GM15510 (cell line): ENCODE data around the gene RANBP9.

Source experiments
- POLR2A ChIP-seq: IDR thresholded peaks from 3 replicates; pipeline ENCODE4 v1.6.1; 2011; ENCODE audit warnings: borderline replicate concordance; ENCODE audit not compliant: insufficient read length; ENCODE audit errors: extremely low read depth

RANBP9 gene

DNA sequence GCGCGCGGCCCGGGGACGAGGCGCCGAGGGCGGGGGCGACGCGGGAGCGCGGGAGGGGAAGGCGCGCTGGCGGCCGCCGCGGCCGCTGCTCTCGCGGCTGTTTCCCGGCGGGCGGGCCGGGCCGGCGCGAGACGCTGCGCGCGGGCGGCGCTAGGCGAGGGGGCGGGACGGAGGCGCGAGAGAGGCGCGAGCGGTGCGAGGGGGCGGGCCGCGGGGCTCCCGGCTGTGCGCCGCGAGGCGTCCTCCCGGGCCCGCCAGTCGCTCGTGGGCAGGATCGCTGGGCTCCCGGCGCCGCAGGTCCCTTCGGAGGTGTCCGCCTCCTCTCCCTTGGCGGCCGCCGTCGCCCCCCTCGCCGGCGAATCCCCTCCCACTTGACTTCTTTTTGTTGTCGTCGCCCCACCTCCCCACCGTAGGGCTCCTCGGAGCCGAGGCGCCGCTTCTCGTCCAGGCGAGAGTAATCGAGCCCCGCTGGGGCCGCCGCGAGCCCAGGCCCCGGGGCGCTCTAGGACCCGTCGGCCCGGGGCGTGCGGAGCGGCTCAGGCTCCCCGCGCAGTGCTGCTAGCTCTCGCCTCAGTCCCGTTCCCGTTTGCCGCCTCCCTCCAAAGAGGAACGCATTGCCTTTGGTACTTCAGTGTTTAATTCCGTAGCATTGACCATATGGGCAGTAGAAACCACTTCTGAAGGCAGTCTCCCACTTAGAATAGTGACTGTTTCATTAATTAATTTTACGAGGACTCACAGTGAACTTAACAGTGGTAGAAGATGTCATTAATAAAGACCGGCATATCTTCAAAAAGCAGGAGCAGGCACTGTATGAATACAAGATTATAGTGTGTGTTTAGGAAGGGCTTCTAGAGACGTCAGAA, at the start of gene RANBP9:
Gene RANBP9, minus strand, starts transcription at position 103 of the 866 bp plus-strand sequence. CDS start 330 bp downstream, outside the sequence.
- peak; percentile 66 for TF ChIP-seq POLR2A

DNA sequence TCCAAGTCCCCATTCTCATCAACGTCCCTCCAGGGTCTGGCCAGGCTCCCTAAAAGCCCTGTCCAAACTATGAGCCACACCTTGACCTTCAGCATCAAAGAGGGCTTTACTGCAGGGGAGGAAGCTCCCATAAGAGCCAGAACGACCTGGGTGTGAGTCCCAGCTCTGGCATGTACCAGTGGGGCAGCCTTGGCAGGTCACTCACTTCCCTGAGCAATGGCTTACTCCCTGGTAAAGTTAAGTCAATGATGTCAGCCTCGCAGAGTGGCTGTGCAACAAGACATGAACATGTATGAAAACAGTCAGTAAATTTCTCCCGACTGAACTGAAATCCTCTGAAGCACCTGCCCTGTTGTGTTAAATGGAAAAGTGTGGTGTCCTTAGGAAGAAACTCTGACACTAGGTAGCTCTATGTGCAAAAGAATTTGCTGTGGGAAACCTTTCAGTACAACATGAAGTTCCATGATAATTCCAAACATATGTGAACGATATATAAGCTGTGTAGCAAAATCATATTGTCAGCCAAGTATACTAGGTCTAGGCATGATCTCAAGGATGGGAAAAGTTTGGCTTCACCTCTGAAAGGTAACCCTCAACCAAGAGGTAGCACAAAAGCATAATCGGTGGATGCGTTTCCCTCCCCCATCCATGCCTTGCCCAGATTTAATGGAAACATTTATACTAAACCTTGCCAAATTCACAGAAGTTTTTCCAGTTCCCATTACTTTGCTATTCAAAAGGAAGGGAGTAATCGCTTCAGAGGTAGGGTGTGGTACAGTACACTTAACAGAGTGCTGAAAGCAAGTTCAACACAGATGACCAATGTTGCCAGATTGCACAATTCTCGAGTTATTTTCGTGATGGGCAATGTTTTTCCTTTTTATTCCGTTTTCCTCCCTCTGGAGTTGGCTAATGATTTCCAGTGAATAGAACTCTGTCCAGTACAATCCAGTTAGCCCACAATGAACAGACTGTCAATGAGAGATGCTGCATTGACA, 49.0 kb upstream of the RANBP9 start:
- no peak for TF ChIP-seq POLR2A

DNA sequence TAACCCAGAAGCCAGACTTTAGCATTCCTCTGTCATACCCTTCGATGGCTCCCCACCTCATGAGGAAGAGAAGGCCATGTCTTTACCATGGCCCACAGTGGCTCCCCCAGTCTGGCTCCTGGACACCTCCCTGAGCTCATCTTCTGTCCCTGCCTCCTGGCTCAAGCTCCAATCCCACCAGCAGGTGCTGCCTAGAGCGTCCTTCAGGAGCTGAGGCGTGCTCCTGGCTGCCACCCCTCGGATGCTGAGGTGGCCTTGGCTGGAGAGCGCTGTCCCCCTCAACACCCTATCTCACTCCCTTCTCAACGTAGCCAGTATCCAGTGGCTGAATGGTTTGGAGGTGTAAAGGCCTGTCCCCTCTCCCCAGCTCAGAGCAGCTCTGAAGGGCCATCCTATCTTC, 47.4 kb upstream of the RANBP9 start:
- TF ChIP-seq POLR2A = no peak

DNA sequence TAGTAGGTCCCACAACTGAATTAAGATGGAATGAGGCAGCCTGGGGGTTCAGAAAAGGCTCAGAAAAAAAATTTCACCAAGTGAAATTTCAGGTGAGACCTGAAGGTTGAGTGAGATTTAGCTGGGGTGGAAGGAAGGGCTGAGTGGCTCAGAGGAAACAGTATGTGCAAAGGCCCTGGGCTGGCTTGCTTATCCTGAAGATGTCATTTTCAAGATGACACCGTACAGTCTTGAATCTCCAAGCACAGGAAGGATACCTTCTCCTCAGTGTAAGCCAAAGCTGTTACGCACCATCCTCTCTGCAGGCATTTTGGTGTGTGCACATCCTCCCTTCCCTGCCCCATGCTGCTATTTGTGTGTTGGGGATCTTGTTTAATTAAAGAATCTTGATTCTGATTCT, 43.0 kb upstream of the RANBP9 start:
- TF ChIP-seq POLR2A = no peak

DNA sequence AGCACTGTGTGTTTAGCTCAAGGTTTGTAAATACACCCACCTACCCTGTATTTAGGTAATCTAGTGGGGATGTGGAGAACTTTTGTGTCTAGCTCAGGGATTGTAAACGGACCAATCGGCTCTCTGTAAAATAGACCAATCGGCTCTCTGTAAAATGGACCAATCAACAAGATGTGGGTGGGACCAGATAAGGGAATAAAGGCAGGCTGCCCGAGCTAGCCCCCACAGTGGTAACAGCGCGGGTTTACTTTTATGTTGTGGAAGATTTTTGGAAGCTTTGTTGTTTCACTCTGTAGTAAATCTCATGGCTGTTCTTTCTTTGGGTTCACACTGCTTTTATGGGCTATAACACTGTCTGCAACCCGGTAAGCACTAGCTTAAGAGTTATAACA, 32.1 kb upstream of the RANBP9 start:
- no peak for TF ChIP-seq POLR2A

DNA sequence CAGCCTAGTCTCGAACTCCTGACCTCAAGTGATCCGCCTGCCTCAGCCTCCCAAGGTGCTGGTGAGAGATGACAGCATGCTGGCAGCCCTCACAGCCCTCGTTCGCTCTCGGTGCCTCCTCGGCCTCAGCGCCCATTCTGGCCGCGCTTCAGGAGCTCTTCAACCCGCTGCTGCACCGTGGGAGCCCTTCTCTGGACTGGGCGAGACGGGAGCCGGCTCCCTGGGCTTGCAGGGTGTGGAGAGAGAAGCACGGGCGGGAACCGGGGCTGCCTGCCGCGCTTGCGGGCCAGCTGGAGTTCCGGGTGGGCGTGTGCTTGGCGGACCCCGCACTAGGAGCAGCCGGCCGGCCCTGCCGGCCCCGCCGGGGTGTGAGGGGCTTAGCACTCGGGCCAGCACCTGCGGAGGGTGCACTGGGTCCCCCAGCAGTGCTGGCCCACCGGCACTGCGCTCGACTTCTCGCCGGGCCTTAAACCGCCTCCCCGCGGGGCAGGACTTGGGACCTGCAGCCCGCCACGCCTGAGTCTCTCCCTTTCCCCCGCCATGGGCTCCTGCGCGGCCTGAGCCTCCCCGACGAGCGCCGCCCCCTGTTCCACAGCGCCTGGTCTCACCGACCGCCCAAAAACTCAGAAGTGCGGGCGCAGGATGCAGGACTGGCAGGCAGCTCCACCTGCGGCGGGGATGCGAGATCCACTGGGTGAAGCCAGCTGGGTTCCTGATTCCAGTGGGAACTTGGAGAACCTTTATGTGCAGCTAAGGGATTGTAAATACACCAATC, 31.5 kb upstream of the RANBP9 start:
- no peak for TF ChIP-seq POLR2A

DNA sequence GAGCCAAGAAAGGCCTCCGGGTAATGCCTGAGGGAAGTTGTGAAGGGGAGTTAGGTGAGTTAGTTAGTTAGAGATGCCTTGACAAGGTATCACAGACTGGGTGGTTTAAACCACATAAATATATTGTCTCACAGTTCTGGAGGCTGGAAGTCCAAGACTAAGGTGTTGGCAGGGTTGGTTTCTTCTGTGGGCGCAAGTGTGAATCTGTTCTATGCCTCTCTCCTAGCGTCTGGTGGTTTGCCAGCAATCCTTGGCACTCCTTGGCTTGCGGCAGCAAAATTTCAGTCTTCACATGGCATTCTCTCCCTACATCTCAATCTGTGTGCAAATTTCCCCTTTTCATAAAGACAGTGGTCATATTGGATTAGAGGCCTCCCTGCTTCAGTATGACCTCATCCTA, 29.7 kb upstream of the RANBP9 start:
- no peak for TF ChIP-seq POLR2A

DNA sequence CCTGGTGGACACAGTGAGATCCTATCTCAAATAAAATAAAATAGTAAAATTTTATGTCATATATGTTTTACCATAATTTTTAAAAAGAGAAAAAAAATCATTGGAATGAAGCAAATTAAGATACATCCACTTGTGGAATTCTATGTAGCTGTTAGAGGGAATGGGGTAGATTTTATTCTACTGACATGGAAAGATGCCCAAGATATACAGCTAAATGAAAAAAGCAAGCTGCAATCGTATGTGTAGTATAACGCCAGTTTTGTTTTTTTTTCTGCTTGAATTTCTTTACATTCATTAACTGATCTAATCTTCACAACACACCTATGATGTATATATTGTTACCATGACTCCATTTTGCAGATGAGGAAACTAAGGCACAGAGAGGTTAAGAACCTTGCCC, 23.4 kb upstream of the RANBP9 start:
- no peak for TF ChIP-seq POLR2A

DNA sequence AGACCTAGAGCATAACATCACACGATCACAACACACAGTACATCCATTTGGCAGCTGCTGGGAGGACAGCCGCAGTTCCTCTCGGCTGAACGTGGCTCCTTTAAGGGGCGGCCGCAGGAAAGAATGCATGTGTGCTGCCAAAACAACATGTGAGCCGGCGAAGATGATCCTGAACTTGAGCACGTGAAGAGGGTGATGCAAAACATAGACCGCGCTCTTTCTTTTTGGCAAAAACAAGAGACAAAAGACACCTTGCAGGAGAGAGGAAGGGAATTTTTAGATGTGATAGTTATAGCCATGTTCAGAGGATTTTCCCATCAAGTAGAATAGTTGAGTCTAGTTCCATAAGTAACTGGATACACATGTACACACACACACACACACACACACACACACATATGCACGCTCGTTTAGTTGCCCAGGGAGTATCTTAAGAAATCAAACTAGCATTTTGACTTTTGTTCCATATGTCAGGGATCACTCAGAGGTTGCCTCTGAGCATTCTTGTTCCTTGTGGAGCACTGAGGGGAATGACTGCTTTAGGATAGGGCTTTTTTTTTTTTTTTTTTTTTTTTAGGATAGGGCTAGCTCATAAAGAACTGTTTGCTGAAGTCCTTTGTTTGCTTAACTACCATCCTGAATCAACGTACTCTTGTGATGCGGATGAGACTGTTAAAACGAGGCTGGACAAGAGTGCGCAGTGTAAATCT, 21.7 kb upstream of the RANBP9 start:
- no peak for TF ChIP-seq POLR2A

DNA sequence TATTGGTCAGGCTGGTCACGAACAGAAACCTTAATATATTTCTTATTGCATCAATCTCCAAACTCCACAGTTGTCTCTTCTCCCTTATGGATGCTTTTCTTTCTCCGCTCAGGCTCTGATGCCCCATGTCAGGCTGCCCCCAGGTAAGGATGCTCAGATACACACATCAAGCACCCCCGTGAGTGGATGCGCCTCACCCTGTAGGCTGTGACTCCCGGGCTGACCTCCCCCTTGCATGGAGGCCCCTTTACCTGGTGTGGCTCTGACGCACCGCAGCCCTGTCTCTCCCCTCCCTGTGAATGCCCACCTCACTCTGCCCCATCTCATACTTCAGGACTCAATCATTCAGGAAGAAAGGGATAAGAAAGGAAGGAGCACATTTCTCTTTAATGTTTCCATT, 19.1 kb upstream of the RANBP9 start:
- TF ChIP-seq POLR2A = no peak

DNA sequence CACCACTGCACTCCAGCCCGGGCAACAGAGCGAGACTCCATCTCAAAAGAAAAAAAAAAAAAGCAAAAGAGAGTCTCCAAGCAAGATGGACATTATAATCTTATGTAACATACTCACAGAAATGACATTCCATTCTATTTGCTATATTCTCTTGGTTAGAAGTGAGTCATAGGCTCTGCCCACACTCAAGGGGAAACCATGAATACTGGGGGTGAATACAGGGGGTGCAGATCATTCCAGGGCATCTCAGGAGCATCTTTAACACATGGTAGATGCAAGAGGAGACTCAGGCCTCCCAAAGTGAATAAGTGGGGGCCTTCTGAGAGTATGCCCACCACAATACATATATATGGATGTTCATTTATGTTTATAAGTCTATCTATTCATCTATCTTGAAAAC, 18.3 kb upstream of the RANBP9 start:
- TF ChIP-seq POLR2A = no peak

DNA sequence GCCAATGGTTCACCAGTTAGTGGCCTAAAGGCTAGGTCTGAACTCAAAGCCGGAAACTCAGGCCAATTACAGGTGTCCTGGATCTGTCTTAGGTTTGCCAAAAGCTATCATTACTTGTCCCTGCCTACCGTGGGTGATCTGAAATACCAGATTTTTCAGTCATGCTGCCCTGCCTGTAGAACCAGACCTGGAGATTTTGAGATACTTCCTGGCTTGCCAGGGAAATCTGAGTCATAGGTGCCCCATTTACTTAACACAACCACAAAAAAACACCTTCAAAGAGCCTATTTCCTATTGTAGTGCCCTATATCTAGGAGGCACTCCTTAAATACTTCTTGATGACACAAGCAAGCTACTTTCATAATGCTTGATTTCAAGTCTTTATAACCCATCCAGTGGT, 13.9 kb upstream of the RANBP9 start:
- no peak for TF ChIP-seq POLR2A

DNA sequence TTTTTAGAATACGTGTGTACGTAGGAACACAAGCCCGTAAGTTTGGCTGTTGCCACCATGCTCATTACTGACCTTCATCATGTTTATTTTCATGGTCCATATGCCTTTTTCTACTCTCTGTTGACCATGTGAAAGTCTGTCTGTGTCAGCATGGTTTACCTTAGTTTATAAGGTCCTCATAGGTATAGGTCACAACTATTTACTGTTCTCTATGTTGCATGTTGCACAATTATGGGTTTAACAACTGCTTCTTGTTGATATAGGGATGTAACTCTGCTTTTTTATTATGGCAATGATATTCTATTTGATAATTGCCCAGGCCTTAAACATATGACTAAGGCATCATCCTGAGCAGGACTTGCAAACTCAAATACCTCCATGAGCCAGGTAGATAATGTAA, 13.4 kb upstream of the RANBP9 start:
- TF ChIP-seq POLR2A = no peak

DNA sequence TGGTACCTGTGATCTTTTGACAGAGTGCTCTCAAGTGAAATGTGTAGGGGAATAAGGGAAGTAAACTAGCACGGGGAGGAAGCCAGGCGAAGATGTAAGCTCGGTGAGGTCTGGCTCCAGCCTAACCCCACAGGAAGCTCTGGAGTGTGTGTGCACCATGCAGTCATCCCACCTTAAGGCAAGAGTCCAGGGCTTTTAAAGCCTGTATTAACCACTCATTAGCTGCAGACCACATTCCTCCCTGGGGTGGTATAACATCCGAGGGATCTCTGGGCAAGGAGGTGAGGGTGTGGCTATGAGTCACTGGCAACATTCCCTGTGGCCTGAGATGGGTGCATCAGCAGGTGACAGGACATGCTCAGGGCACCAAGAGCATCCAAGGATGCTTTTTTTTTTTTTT, 12.5 kb upstream of the RANBP9 start:
- TF ChIP-seq POLR2A = no peak
